Body of pancreas (tissue), 4 donors: ENCODE results near the gene PAM.

Experiments
- POLR2A ChIP-seq, 3 donors: fragments of 450-650 bp; IDR thresholded peaks; one replicate each; pipeline ENCODE4 v1.6.1; 2016; ENCODE audit warnings: antibody characterized with exemption in 3 of 3, mild to moderate bottlenecking in 2 of 3
- TF ChIP-seq, protein P1 (sequence below), 7 experiments: fragments of 450-650 bp in 4 of 7; fragments of 200-600 bp in 3 of 7; sonication (generic) in 3 of 7; IDR thresholded peaks; one replicate each; pipeline ENCODE4 v1.5.1; 2016 to 2019; ENCODE audit warnings: antibody characterized with exemption in 7 of 7

GRCh38 chr5:102807878-102808502, 52.9 kb downstream of the PAM start:
- TF ChIP-seq, protein P1, sequence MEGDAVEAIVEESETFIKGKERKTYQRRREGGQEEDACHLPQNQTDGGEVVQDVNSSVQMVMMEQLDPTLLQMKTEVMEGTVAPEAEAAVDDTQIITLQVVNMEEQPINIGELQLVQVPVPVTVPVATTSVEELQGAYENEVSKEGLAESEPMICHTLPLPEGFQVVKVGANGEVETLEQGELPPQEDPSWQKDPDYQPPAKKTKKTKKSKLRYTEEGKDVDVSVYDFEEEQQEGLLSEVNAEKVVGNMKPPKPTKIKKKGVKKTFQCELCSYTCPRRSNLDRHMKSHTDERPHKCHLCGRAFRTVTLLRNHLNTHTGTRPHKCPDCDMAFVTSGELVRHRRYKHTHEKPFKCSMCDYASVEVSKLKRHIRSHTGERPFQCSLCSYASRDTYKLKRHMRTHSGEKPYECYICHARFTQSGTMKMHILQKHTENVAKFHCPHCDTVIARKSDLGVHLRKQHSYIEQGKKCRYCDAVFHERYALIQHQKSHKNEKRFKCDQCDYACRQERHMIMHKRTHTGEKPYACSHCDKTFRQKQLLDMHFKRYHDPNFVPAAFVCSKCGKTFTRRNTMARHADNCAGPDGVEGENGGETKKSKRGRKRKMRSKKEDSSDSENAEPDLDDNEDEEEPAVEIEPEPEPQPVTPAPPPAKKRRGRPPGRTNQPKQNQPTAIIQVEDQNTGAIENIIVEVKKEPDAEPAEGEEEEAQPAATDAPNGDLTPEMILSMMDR (IDR thresholded peaks at IDR 0.05) = no peak
- no peak for TF ChIP-seq POLR2A (IDR thresholded peaks at IDR 0.05)
